Adrenal gland (tissue), 12 donors: ENCODE measurements around the gene PCDHGA11. TPM values are rescaled to one million over a fixed set of nuclear protein-coding genes. Genes with fewer than 3 reads are reported as not detected.
"Not testable (repeated sequence)": the region's sequence is repeated elsewhere in the genome, so short reads cannot be mapped to it uniquely, and the experiment has no call there.

Experiments used
- DNase-seq, 7 donors: peaks; one replicate each; pipeline ENCODE4 v3.0.0-alpha.2; 2019 to 2020
- H3K27ac ChIP-seq, 5 donors: fragments of 200-600 bp; sonication (generic) in 4 of 5; 1 replicate in 3 of 5; 2 replicates in 2 of 5; pipeline versions ENCODE4 v1.5.1 to v1.8.0; 2016 to 2020; ENCODE audit warnings: mild to moderate bottlenecking in 1 of 5
- H3K27me3 ChIP-seq: fragments of 200-600 bp; 2 replicates; pipeline ENCODE4 v1.8.0; 2021
- H3K36me3 ChIP-seq, 2 donors: fragments of 200-600 bp; replicated peaks in 1 of 2; 1 replicate in 1 of 2; 2 replicates in 1 of 2; pipeline versions ENCODE4 v1.5.1 to v1.8.0; 2018 to 2022
- H3K4me1 ChIP-seq, 2 donors: fragments of 200-600 bp; replicated peaks in 1 of 2; 1 replicate in 1 of 2; 2 replicates in 1 of 2; pipeline versions ENCODE4 v1.5.1 to v1.8.0; 2018 to 2021
- H3K4me3 ChIP-seq, 4 donors: fragments of 200-600 bp; sonication (generic) in 3 of 4; one replicate each; pipeline ENCODE4 v1.5.1; 2016 to 2018
- H3K9me3 ChIP-seq, 3 donors: fragments of 200-600 bp; sonication (generic) in 1 of 3; replicated peaks in 1 of 3; 1 replicate in 2 of 3; 2 replicates in 1 of 3; pipeline versions ENCODE4 v1.5.1 to v1.8.0; 2016 to 2021
- POLR2A ChIP-seq, 2 donors: fragments of 450-650 bp; IDR thresholded peaks; one replicate each; pipeline ENCODE4 v1.6.1; 2017; ENCODE audit warnings: antibody characterized with exemption in 2 of 2, mild to moderate bottlenecking in 2 of 2, moderate library complexity in 1 of 2
- WGBS, 4 donors: extraction: QIAGEN DNeasy Blood & Tissue Kit in 2 of 4; methylation state at CpG; one replicate each; pipeline versions ENCODE4 v1.1.5 to v1.1.7; 2013 to 2017; 5-methylcytosine and 5-hydroxymethylcytosine counted together
- intact Hi-C, 2 donors: fragments of 100-400 bp; cut with DNase I; formaldehyde crosslinking; loops; one replicate each; pipeline versions ENCODE4 v1.14.1 to v1.15.0; 2022 to 2023
- polyA plus RNA-seq, 3 donors: library from polyadenylated mRNA; stranded (reverse); fragments of 200-250 nt in 2 of 3; fragments of 350-450 nt in 1 of 3; fragmentation: Illumina TruSeq in 1 of 3; extraction: RNeasy Lipid Tissue Mini Kit (QIAGEN cat#74804) in 1 of 3; gene quantifications; one replicate each; pipeline ENCODE4 v1.2.3, GENCODE V29; 2013 to 2014
- total RNA-seq, 9 donors: library from RNA; depleted of rRNA in 4 of 9; stranded (reverse); fragments of >200 nt in 4 of 9; fragments of 120-200 nt in 1 of 9; fragmentation: NEBNext Ultra II Directional in 1 of 9; extraction: Animal tissue kit (Norgen Biotek cat#: 25700) in 1 of 9; gene quantifications; one replicate each; pipeline versions ENCODE4 v1.1.0 to v1.2.4, GENCODE V29; 2013 to 2023
- TF ChIP-seq, protein P1 (sequence below), 6 experiments: fragments of 450-650 bp in 4 of 6; fragments of 200-600 bp in 2 of 6; sonication (generic) in 1 of 6; IDR thresholded peaks; 1 replicate in 5 of 6; 2 replicates in 1 of 6; pipeline versions ENCODE4 v1.5.1 to v1.8.0; 2016 to 2021; ENCODE audit warnings: antibody characterized with exemption in 6 of 6, mild to moderate bottlenecking in 2 of 6, moderate library complexity in 1 of 6
- donor health status: healthy with polysubstance abuse.
- donor health status: Bipolar disorder and iron deficiency.
- donor health status: DM: yes; HTN: yes; CAD: no.
- donor health status: DM: no; HTN: no; CAD: no.
- donor health status: DM: no; HTN: no; CAD: no.
- donor health status: DM: yes; HTN: yes; CAD: no.

Gene PCDHGA11
- total and polyA plus RNA-seq, 12 donors, result 0.44 to 4.9 (median 2.7) TPM

DNA sequence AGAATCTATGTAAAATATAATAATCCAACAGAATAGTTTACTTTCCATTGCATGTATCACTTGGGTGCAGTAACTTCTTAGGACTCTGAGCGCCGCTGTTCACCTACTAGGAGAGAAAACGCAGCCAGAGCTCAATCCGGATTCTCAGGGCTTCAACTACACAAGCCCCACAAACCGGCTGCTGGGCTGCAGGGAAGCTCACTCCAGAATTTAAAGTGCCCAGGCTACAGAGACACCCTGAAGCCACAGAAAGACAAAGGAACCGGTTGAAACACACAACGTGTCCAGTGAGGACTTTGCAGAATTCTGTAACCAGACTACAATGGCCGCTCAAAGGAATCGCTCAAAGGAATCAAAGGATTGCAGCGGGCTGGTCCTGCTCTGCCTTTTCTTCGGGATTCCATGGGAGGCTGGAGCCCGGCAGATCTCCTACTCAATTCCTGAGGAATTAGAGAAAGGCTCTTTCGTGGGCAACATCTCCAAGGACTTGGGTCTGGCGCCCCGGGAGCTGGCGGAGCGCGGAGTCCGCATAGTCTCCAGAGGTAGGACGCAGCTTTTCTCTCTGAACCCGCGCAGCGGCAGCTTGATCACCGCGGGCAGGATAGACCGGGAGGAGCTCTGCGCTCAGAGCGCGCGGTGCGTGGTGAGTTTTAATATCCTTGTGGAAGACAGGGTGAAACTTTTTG is 7.9 kb upstream of the PCDHGA11 start, which contains the start of gene PCDHGA10:
Gene PCDHGA10, plus strand, starts transcription at position 134 of the 686 bp plus-strand sequence. Its CDS starts 189 bp downstream, at position 323.
- DNase-seq, result peak in 6 of 7 donors; percentile 34 to 68 (median 46)
- Histone ChIP-seq H3K36me3 (no peaks in the 10 kb centered on the region), H3K27ac (peak within 1 kb of the TSS in 1 of 5 donors; percentile 40), H3K27me3 (no peaks in the 10 kb centered on the region), H3K4me1 (no peaks in the 10 kb centered on the region), H3K9me3 (peaks cover 0 to 48% (median 0%) of the 10 kb centered on the region in 3 donors), H3K4me3 (peak within 1 kb of the TSS in 2 of 4 donors; percentile 6 to 43)
- intact Hi-C loops, result loop anchor here (5.0 to 10.0 kb wide), 5 partner anchors 98 to 188 kb away; partner anchors contain the start of gene PCDHB14 (in 1 of the 2)
- WGBS, 4 donors, result 9 to 20% (median 14%) methylated on average over 31 of the region's 31 CpGs
- no peak for TF ChIP-seq POLR2A (IDR thresholded peaks at IDR 0.05)
- TF ChIP-seq, protein P1, sequence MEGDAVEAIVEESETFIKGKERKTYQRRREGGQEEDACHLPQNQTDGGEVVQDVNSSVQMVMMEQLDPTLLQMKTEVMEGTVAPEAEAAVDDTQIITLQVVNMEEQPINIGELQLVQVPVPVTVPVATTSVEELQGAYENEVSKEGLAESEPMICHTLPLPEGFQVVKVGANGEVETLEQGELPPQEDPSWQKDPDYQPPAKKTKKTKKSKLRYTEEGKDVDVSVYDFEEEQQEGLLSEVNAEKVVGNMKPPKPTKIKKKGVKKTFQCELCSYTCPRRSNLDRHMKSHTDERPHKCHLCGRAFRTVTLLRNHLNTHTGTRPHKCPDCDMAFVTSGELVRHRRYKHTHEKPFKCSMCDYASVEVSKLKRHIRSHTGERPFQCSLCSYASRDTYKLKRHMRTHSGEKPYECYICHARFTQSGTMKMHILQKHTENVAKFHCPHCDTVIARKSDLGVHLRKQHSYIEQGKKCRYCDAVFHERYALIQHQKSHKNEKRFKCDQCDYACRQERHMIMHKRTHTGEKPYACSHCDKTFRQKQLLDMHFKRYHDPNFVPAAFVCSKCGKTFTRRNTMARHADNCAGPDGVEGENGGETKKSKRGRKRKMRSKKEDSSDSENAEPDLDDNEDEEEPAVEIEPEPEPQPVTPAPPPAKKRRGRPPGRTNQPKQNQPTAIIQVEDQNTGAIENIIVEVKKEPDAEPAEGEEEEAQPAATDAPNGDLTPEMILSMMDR (IDR thresholded peaks at IDR 0.05), result peak; percentile 19 to 44 (median 38)

GRCh38 chr5:141413540-141414069 is 7.2 kb upstream of the PCDHGA11 start:
- Histone ChIP-seq H3K27me3 (no peaks in the 10 kb centered on the region), H3K9me3 (peaks cover 0 to 49% (median 0%) of the 10 kb centered on the region in 3 donors), H3K4me3 (peak overlapping the region in 2 of 4 donors; percentile 6 to 43), H3K36me3 (no peaks in the 10 kb centered on the region), H3K4me1 (no peaks in the 10 kb centered on the region), H3K27ac (no peak overlapping the region)
- DNase-seq, result no peak
- intact Hi-C loops, result loop anchor here (5.0 to 10.0 kb wide), 5 partner anchors 99 to 189 kb away; partner anchors contain the start of gene PCDHB14 (in 1 of the 2)
- TF ChIP-seq, protein P1 (IDR thresholded peaks at IDR 0.05), result no peak
- TF ChIP-seq POLR2A (IDR thresholded peaks at IDR 0.05), result no peak
- 9 to 16% (median 13%) methylated on average over 21 to 25 of the region's 25 CpGs for WGBS, 4 donors

GRCh38 chr5:141414548-141415274 is 6.1 kb upstream of the PCDHGA11 start:
- H3K27ac ChIP-seq, H3K4me1 ChIP-seq, H3K4me3 ChIP-seq, H3K36me3 ChIP-seq, H3K27me3 ChIP-seq, DNase-seq: not testable (repeated sequence)
- peaks cover 0 to 49% (median 0%) of the 10 kb centered on the region in 3 donors for H3K9me3 ChIP-seq
- WGBS, 4 donors, result 22 to 36% (median 22%) methylated on average over 5 to 46 of the region's 46 CpGs
- intact Hi-C loops, result loop anchor here (5.0 to 10.0 kb wide), 5 partner anchors 100 to 190 kb away; partner anchors contain the start of gene PCDHB14 (in 1 of the 2)

DNA sequence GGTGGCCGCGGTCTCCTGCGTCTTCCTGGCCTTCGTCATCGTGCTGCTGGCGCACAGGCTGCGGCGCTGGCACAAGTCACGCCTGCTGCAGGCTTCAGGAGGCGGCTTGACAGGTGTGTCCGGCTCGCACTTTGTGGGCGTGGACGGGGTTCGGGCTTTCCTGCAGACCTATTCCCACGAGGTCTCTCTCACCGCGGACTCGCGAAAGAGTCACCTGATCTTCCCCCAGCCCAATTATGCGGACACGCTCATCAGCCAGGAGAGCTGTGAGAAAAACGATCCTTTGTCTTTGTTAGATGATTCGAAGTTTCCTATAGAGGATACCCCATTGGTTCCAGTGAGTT is 5.6 kb upstream of the PCDHGA11 start:
- not testable (repeated sequence) for H3K4me3 ChIP-seq, H3K4me1 ChIP-seq, H3K36me3 ChIP-seq, DNase-seq, H3K27ac ChIP-seq, H3K27me3 ChIP-seq
- peaks cover 0 to 49% (median 5%) of the 10 kb centered on the region in 3 donors for H3K9me3 ChIP-seq
- intact Hi-C loops, result loop anchor here (10.0 kb wide), 4 partner anchors 100 to 190 kb away; partner anchors contain the start of gene PCDHB14 (in 1 of the 2)
- WGBS, 4 donors, result 20 to 43% (median 28%) methylated on average over 6 to 24 of the region's 24 CpGs
